Neuronal stem cell (in vitro differentiated cells): ENCODE measurements around the gene COMMD10.

Source experiments
- DNase-seq: peaks from one replicate; pipeline ENCODE4 v3.0.0-alpha.2; 2013; ENCODE audit warnings: low spot score
- H2AFZ ChIP-seq: one replicate; pipeline ENCODE4 v1.6.1; 2013; ENCODE audit warnings: mild to moderate bottlenecking, low read length, inconsistent platforms
- H2AK5ac ChIP-seq: 2 replicates; pipeline ENCODE4 v1.6.1; 2013; ENCODE audit warnings: low read depth, mild to moderate bottlenecking, inconsistent platforms, low read length, moderate library complexity, mixed read lengths
- H2BK120ac ChIP-seq: 2 replicates; pipeline ENCODE4 v1.6.1; 2013; ENCODE audit warnings: low read depth, mild to moderate bottlenecking, inconsistent platforms, low read length, moderate library complexity, mixed read lengths
- H2BK12ac ChIP-seq: one replicate; pipeline ENCODE4 v1.6.1; 2013; ENCODE audit warnings: low read length, inconsistent platforms
- H2BK15ac ChIP-seq: 2 replicates; pipeline ENCODE4 v1.6.1; 2013; ENCODE audit warnings: mild to moderate bottlenecking, low read length, inconsistent platforms, mixed read lengths
- H2BK5ac ChIP-seq: one replicate; pipeline ENCODE4 v1.6.1; 2013; ENCODE audit warnings: inconsistent platforms, mild to moderate bottlenecking, low read length, moderate library complexity
- H3K14ac ChIP-seq: one replicate; pipeline ENCODE4 v1.6.1; 2013; ENCODE audit warnings: low read length, inconsistent platforms
- H3K18ac ChIP-seq: 2 replicates; pipeline ENCODE4 v1.6.1; 2013; ENCODE audit warnings: low read length, inconsistent platforms
- H3K23ac ChIP-seq: 2 replicates; pipeline ENCODE4 v1.6.1; 2013; ENCODE audit warnings: low read depth, mild to moderate bottlenecking, mixed read lengths, low read length, inconsistent platforms; ENCODE audit not compliant: poor library complexity
- H3K27ac ChIP-seq: replicated peaks from 3 replicates; pipeline ENCODE4 v1.5.1; 2013; ENCODE audit warnings: low read length, inconsistent platforms
- H3K27me3 ChIP-seq, 3 experiments: 2 replicates each; pipeline ENCODE4 v1.6.1; 2013; ENCODE audit warnings: low read length in 3 of 3, mild to moderate bottlenecking in 2 of 3, inconsistent platforms in 1 of 3, low read depth in 1 of 3, mixed read lengths in 1 of 3, moderate library complexity in 1 of 3; ENCODE audit not compliant: control insufficient read depth in 3 of 3, insufficient read depth in 3 of 3
- H3K36me3 ChIP-seq, 2 donors: replicated peaks in 1 of 2; 2 replicates each; pipeline ENCODE4 v1.6.1; 2013; ENCODE audit warnings: low read length in 2 of 2; ENCODE audit not compliant: control insufficient read depth in 2 of 2, insufficient read depth in 2 of 2
- H3K4ac ChIP-seq: 2 replicates; pipeline ENCODE4 v1.6.1; 2013; ENCODE audit warnings: inconsistent platforms, mild to moderate bottlenecking, low read length, moderate library complexity
- H3K4me1 ChIP-seq, 2 donors: 1 replicate in 1 of 2; 2 replicates in 1 of 2; pipeline ENCODE4 v1.6.1; 2013; ENCODE audit warnings: low read length in 2 of 2, low read depth in 1 of 2; ENCODE audit not compliant: control insufficient read depth in 2 of 2, insufficient read depth in 1 of 2
- H3K4me2 ChIP-seq: one replicate; pipeline ENCODE4 v1.6.1; 2013; ENCODE audit warnings: mild to moderate bottlenecking, low read length, inconsistent platforms; ENCODE audit not compliant: insufficient read depth, poor library complexity, severe bottlenecking
- H3K4me3 ChIP-seq, 2 donors: 2 replicates each; pipeline ENCODE4 v1.5.1; 2013; ENCODE audit warnings: low read length in 2 of 2, mild to moderate bottlenecking in 2 of 2, inconsistent platforms in 1 of 2, moderate library complexity in 1 of 2
- H3K79me1 ChIP-seq: one replicate; pipeline ENCODE4 v1.6.1; 2013; ENCODE audit warnings: low read depth, mild to moderate bottlenecking, inconsistent platforms, low read length, moderate library complexity
- H3K9ac ChIP-seq: one replicate; pipeline ENCODE4 v1.6.1; 2013; ENCODE audit warnings: mild to moderate bottlenecking, low read depth, low read length, inconsistent platforms; ENCODE audit not compliant: poor library complexity
- H3K9me3 ChIP-seq, 2 donors: replicated peaks in 1 of 2; 2 replicates each; pipeline versions ENCODE3 to v1.6.1; 2013; ENCODE audit warnings: low read length in 2 of 2, mild to moderate bottlenecking in 2 of 2, inconsistent platforms in 1 of 2, low read depth in 1 of 2, mixed read lengths in 1 of 2, moderate library complexity in 1 of 2; ENCODE audit not compliant: control insufficient read depth in 2 of 2, insufficient read depth in 1 of 2
- H4K8ac ChIP-seq: one replicate; pipeline ENCODE4 v1.6.1; 2013; ENCODE audit warnings: low read depth, mild to moderate bottlenecking, inconsistent platforms, low read length, moderate library complexity
- H4K91ac ChIP-seq: one replicate; pipeline ENCODE4 v1.6.1; 2013; ENCODE audit warnings: low read length, low read depth, mild to moderate bottlenecking, inconsistent platforms; ENCODE audit not compliant: poor library complexity
- WGBS, 2 donors: extraction: QIAGEN DNeasy Blood & Tissue Kit; methylation state at CpG; one replicate each; pipeline ENCODE4 v1.1.7; 2013; ENCODE audit warnings: missing lambda C conversion rate in 2 of 2, mixed read lengths in 1 of 2; ENCODE audit not compliant: insufficient read length in 2 of 2, insufficient replicate concordance in 1 of 2; ENCODE audit errors: extremely low coverage in 2 of 2; 5-methylcytosine and 5-hydroxymethylcytosine counted together

COMMD10 gene

DNA sequence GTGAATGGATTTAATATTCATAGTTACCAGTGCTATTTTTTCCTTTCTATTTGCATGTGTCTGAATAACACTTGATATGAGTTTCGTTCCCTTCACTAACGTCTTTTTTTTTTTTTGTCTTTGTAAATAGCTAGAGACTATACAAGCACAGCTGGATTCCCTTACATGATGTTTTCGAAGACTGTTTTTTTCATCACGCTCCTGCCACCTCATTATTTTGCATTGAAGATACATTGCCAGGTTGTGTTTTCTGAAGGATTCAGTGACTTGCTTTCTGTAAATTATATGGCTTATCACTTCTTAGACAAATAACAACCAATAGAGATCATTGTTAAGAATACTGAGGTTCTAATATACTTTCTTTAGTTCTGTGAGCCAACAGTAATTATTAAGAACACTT, 207.5 kb downstream of the COMMD10 start:
- no peak overlapping the region for H2BK12ac ChIP-seq

GRCh38 chr5:116296335-116297072, 211.7 kb downstream of the COMMD10 start:
- no peak overlapping the region for H4K8ac ChIP-seq
- H3K4me1 ChIP-seq = no peaks in the 10 kb centered on the region
- no peak overlapping the region for H2BK15ac ChIP-seq
- no peak overlapping the region for H2BK12ac ChIP-seq
- no peak overlapping the region for H3K14ac ChIP-seq
- H2BK120ac ChIP-seq = no peak overlapping the region
- H3K23ac ChIP-seq = no peak overlapping the region
- no peaks in the 10 kb centered on the region for H3K79me1 ChIP-seq
- no peak overlapping the region for H2BK5ac ChIP-seq
- WGBS, 2 donors = no CpG with 5 or more reads among the region's 4 CpGs
- no peak overlapping the region for H3K4me2 ChIP-seq
- no peak overlapping the region for H2AK5ac ChIP-seq
- no peak overlapping the region for H3K27ac ChIP-seq
- no peak overlapping the region for H3K18ac ChIP-seq
- H3K9me3 ChIP-seq = peaks cover 0 to 3% of the 10 kb centered on the region in 2 donors
- no peak overlapping the region for H4K91ac ChIP-seq
- DNase-seq = no peak
- no peak overlapping the region for H2AFZ ChIP-seq
- H3K4ac ChIP-seq = no peak overlapping the region
- peaks cover 0 to 16% of the 10 kb centered on the region in 2 donors for H3K36me3 ChIP-seq
- no peak overlapping the region for H3K4me3 ChIP-seq
- no peaks in the 10 kb centered on the region for H3K27me3 ChIP-seq
- no peak overlapping the region for H3K9ac ChIP-seq

More for the DNA sequence above, 207.5 kb downstream of the COMMD10 start:
- Histone ChIP-seq H2BK120ac (no peak overlapping the region), H4K91ac (no peak overlapping the region), H2BK15ac (no peak overlapping the region), H3K9ac (no peak overlapping the region), H3K4me2 (no peak overlapping the region), H3K27ac (no peak overlapping the region), H2AK5ac (no peak overlapping the region), H3K14ac (no peak overlapping the region), H3K36me3 (no peaks in the 10 kb centered on the region), H2AFZ (no peak overlapping the region), H3K9me3 (peaks cover 0 to 6% of the 10 kb centered on the region in 2 donors), H3K4me1 (no peaks in the 10 kb centered on the region), H3K27me3 (no peaks in the 10 kb centered on the region), H3K4ac (no peak overlapping the region), H3K79me1 (no peaks in the 10 kb centered on the region), H2BK5ac (no peak overlapping the region), H3K23ac (no peak overlapping the region), H3K4me3 (no peak overlapping the region), H4K8ac (no peak overlapping the region), H3K18ac (no peak overlapping the region)
- no peak for DNase-seq
- WGBS, 2 donors = no CpG with 5 or more reads among the region's 4 CpGs

- Histone ChIP-seq H3K18ac (no peak overlapping the region), H3K4me3 (no peak overlapping the region), H3K27me3 (no peaks in the 10 kb centered on the region), H2BK5ac (no peak overlapping the region), H2BK120ac (no peak overlapping the region), H3K4me2 (no peak overlapping the region), H2BK12ac (no peak overlapping the region), H3K4ac (no peak overlapping the region), H3K9me3 (peaks cover 0 to 3% of the 10 kb centered on the region in 2 donors), H4K8ac (no peak overlapping the region), H3K9ac (no peak overlapping the region), H3K23ac (no peak overlapping the region), H3K27ac (no peak overlapping the region), H2AK5ac (no peak overlapping the region), H3K36me3 (peaks cover 0 to 16% of the 10 kb centered on the region in 2 donors), H2BK15ac (no peak overlapping the region), H3K14ac (no peak overlapping the region), H3K4me1 (no peaks in the 10 kb centered on the region), H3K79me1 (no peaks in the 10 kb centered on the region), H4K91ac (no peak overlapping the region), H2AFZ (no peak overlapping the region)
- WGBS, 2 donors = no CpG with 5 or more reads among the region's 5 CpGs
- DNase-seq = no peak
Measured at GRCh38 chr5:116297296-116297814, 212.5 kb downstream of the COMMD10 start.

- no peak overlapping the region for H2BK12ac ChIP-seq
- no peak overlapping the region for H3K27ac ChIP-seq
- H4K8ac ChIP-seq = no peak overlapping the region
- no peaks in the 10 kb centered on the region for H3K4me1 ChIP-seq
- WGBS, 2 donors = no CpG with 5 or more reads among the region's 2 CpGs
- no peak overlapping the region for H3K4me3 ChIP-seq
- peaks cover 2 to 35% of the 10 kb centered on the region in 2 donors for H3K36me3 ChIP-seq
- no peak overlapping the region for H3K23ac ChIP-seq
- H3K14ac ChIP-seq = no peak overlapping the region
- peaks cover 0 to 3% of the 10 kb centered on the region in 2 donors for H3K9me3 ChIP-seq
- H3K27me3 ChIP-seq = no peaks in the 10 kb centered on the region
- no peak overlapping the region for H2BK120ac ChIP-seq
- no peak overlapping the region for H4K91ac ChIP-seq
- H3K18ac ChIP-seq = no peak overlapping the region
- no peak overlapping the region for H2AFZ ChIP-seq
- H2BK5ac ChIP-seq = no peak overlapping the region
- H3K4me2 ChIP-seq = no peak overlapping the region
- H2AK5ac ChIP-seq = no peak overlapping the region
- H3K9ac ChIP-seq = no peak overlapping the region
- no peak overlapping the region for H3K4ac ChIP-seq
- no peaks in the 10 kb centered on the region for H3K79me1 ChIP-seq
- DNase-seq = no peak
- H2BK15ac ChIP-seq = no peak overlapping the region
Measured at GRCh38 chr5:116299746-116300640, 215.2 kb downstream of the COMMD10 start.
